Karpas-422 (cell line): ENCODE results near the gene LLGL1. TPM values are rescaled to one million over a fixed set of nuclear protein-coding genes. Genes with fewer than 3 reads are reported as not detected.

ENCODE experiments used
- DNase-seq: peaks from one replicate; pipeline ENCODE4 v3.0.0-alpha.2; 2015
- H2AFZ ChIP-seq: fragments of 200-600 bp; sonication (generic); 2 replicates; pipeline ENCODE4 v1.6.1; 2014; ENCODE audit warnings: antibody characterized with exemption, low read length, mixed read lengths
- H3K27ac ChIP-seq: fragments of 200-600 bp; sonication (generic); 2 replicates; pipeline ENCODE4 v1.5.1; 2014; ENCODE audit warnings: mild to moderate bottlenecking, low read length, moderate library complexity
- H3K27me3 ChIP-seq: fragments of 200-600 bp; sonication (generic); 2 replicates; pipeline ENCODE4 v1.6.1; 2014; ENCODE audit warnings: low read length, mixed read lengths
- H3K36me3 ChIP-seq: fragments of 200-600 bp; sonication (generic); 2 replicates; pipeline ENCODE4 v1.6.1; 2014; ENCODE audit warnings: low read length, mixed read lengths; ENCODE audit not compliant: insufficient read depth
- H3K4me1 ChIP-seq: fragments of 200-600 bp; sonication (generic); 2 replicates; pipeline ENCODE4 v1.6.1; 2014; ENCODE audit warnings: mild to moderate bottlenecking, low read length, mixed read lengths
- H3K4me2 ChIP-seq: fragments of 200-600 bp; sonication (generic); 2 replicates; pipeline ENCODE4 v1.6.1; 2014; ENCODE audit warnings: low read length, low read depth, mild to moderate bottlenecking; ENCODE audit not compliant: poor library complexity, severe bottlenecking
- H3K4me3 ChIP-seq: fragments of 200-600 bp; sonication (generic); 2 replicates; pipeline ENCODE4 v1.5.1; 2014; ENCODE audit warnings: mild to moderate bottlenecking, antibody characterized with exemption, low read length, mixed read lengths
- H3K79me2 ChIP-seq: fragments of 200-600 bp; sonication (generic); 2 replicates; pipeline ENCODE4 v1.6.1; 2014; ENCODE audit warnings: mild to moderate bottlenecking, low read length, mixed read lengths
- H3K9ac ChIP-seq: fragments of 200-600 bp; sonication (generic); 2 replicates; pipeline ENCODE4 v1.6.0; 2014; ENCODE audit warnings: low read length
- H3K9me2 ChIP-seq: fragments of 200-600 bp; sonication (generic), shearing (Covaris generic); replicated peaks from 2 replicates; pipeline ENCODE4 v1.6.0; 2014; ENCODE audit warnings: mild to moderate bottlenecking, low read length, moderate library complexity; ENCODE audit not compliant: insufficient read depth
- H3K9me3 ChIP-seq: fragments of 300-700, 200-600 bp; sonication (generic); 2 replicates; pipeline ENCODE4 v1.6.1; 2014; ENCODE audit warnings: low read length, mixed read lengths
- H4K20me1 ChIP-seq: fragments of 200-600 bp; sonication (generic); 2 replicates; pipeline ENCODE4 v1.6.1; 2014; ENCODE audit warnings: mild to moderate bottlenecking, antibody characterized with exemption, low read length, low read depth; ENCODE audit not compliant: insufficient read depth
- total RNA-seq: library from RNA; depleted of rRNA; stranded (reverse); fragments of >200 nt; shearing (Covaris generic); gene quantifications from 2 replicates; pipeline ENCODE4 v1.2.3, GENCODE V29; 2014; ENCODE audit warnings: low replicate concordance

LLGL1 gene
- total RNA-seq, 1 experiment from 2014 or later, result 12.1 TPM

GRCh38 chr17:18228176-18228682 is 2.8 kb downstream of the LLGL1 start:
- Histone ChIP-seq H3K27ac (no peak overlapping the region), H3K27me3 (no peaks in the 10 kb centered on the region), H2AFZ (no peak overlapping the region), H3K4me3 (no peak overlapping the region), H3K36me3 (no peaks in the 10 kb centered on the region), H3K9me2 (no peaks in the 10 kb centered on the region), H3K9ac (no peak overlapping the region), H3K79me2 (peaks cover 4% of the 10 kb centered on the region; the same call in 1 of the 2 replicates), H4K20me1 (peaks cover 7% of the 10 kb centered on the region; the same call in 1 of the 2 replicates), H3K4me2 (no peak overlapping the region), H3K4me1 (peaks cover 13% of the 10 kb centered on the region), H3K9me3 (no peaks in the 10 kb centered on the region)
- no peak for DNase-seq

GRCh38 chr17:18229254-18229653 is 3.8 kb downstream of the LLGL1 start:
- DNase-seq, result no peak
- peaks cover 4% of the 10 kb centered on the region; the same call in 1 of the 2 replicates for H3K79me2 ChIP-seq
- no peaks in the 10 kb centered on the region for H3K9me3 ChIP-seq
- no peak overlapping the region for H3K9ac ChIP-seq
- H3K4me3 ChIP-seq, result no peak overlapping the region
- H3K9me2 ChIP-seq, result no peaks in the 10 kb centered on the region
- no peak overlapping the region for H2AFZ ChIP-seq
- H3K27me3 ChIP-seq, result no peaks in the 10 kb centered on the region
- H4K20me1 ChIP-seq, result peaks cover 7% of the 10 kb centered on the region; the same call in 1 of the 2 replicates
- peaks cover 13% of the 10 kb centered on the region for H3K4me1 ChIP-seq
- H3K36me3 ChIP-seq, result no peaks in the 10 kb centered on the region
- no peak overlapping the region for H3K27ac ChIP-seq
- H3K4me2 ChIP-seq, result no peak overlapping the region

- Histone ChIP-seq H3K4me1 (peaks cover 11% of the 10 kb centered on the region), H3K79me2 (peaks cover 4% of the 10 kb centered on the region; the same call in 1 of the 2 replicates), H3K9me2 (no peaks in the 10 kb centered on the region), H4K20me1 (peaks cover 7% of the 10 kb centered on the region; the same call in 1 of the 2 replicates), H2AFZ (no peak overlapping the region), H3K4me2 (no peak overlapping the region), H3K9me3 (no peaks in the 10 kb centered on the region), H3K4me3 (no peak overlapping the region), H3K9ac (no peak overlapping the region), H3K27ac (no peak overlapping the region), H3K36me3 (no peaks in the 10 kb centered on the region), H3K27me3 (no peaks in the 10 kb centered on the region)
- no peak for DNase-seq
Measured at GRCh38 chr17:18229771-18230170, 4.3 kb downstream of the LLGL1 start.

GRCh38 chr17:18230288-18231141 is 5.1 kb downstream of the LLGL1 start:
- Histone ChIP-seq H3K9ac (no peak overlapping the region), H3K79me2 (peaks cover 4% of the 10 kb centered on the region; the same call in 1 of the 2 replicates), H3K9me3 (no peaks in the 10 kb centered on the region), H2AFZ (no peak overlapping the region), H3K36me3 (no peaks in the 10 kb centered on the region), H3K4me1 (peaks cover 8% of the 10 kb centered on the region), H3K27ac (no peak overlapping the region), H4K20me1 (peaks cover 7% of the 10 kb centered on the region; the same call in 1 of the 2 replicates), H3K4me2 (no peak overlapping the region), H3K27me3 (no peaks in the 10 kb centered on the region), H3K9me2 (no peaks in the 10 kb centered on the region), H3K4me3 (no peak overlapping the region)
- no peak for DNase-seq

- Histone ChIP-seq H4K20me1 (peaks cover 7% of the 10 kb centered on the region; the same call in 1 of the 2 replicates), H3K27ac (no peak overlapping the region), H3K79me2 (peaks cover under 1% of the 10 kb centered on the region; the same call in 1 of the 2 replicates), H3K4me3 (no peak overlapping the region), H3K4me2 (no peak overlapping the region), H3K9me2 (no peaks in the 10 kb centered on the region), H3K36me3 (no peaks in the 10 kb centered on the region), H2AFZ (no peak overlapping the region), H3K4me1 (peaks cover 6% of the 10 kb centered on the region), H3K27me3 (no peaks in the 10 kb centered on the region), H3K9me3 (no peaks in the 10 kb centered on the region), H3K9ac (no peak overlapping the region)
- DNase-seq, result no peak
Measured at GRCh38 chr17:18231164-18231563, 5.7 kb downstream of the LLGL1 start.

GRCh38 chr17:18233803-18234518 is 8.5 kb downstream of the LLGL1 start:
- Histone ChIP-seq H3K4me2 (no peak overlapping the region), H3K27me3 (no peaks in the 10 kb centered on the region), H3K9me2 (no peaks in the 10 kb centered on the region), H3K4me3 (no peak overlapping the region), H2AFZ (no peak overlapping the region), H3K9ac (no peak overlapping the region), H3K27ac (no peak overlapping the region), H4K20me1 (no peaks in the 10 kb centered on the region), H3K9me3 (no peaks in the 10 kb centered on the region), H3K79me2 (no peaks in the 10 kb centered on the region), H3K36me3 (no peaks in the 10 kb centered on the region), H3K4me1 (no peaks in the 10 kb centered on the region)
- no peak for DNase-seq

- Histone ChIP-seq H3K27me3 (no peaks in the 10 kb centered on the region), H3K36me3 (no peaks in the 10 kb centered on the region)
Measured at GRCh38 chr17:18234853-18235380, 9.5 kb downstream of the LLGL1 start.

More at GRCh38 chr17:18234853-18235380, 9.5 kb downstream of the LLGL1 start:
- Histone ChIP-seq H4K20me1 (no peaks in the 10 kb centered on the region), H3K4me1 (no peaks in the 10 kb centered on the region), H3K4me3 (no peak overlapping the region), H3K9me2 (no peaks in the 10 kb centered on the region), H2AFZ (no peak overlapping the region), H3K9ac (no peak overlapping the region), H3K9me3 (no peaks in the 10 kb centered on the region), H3K79me2 (no peaks in the 10 kb centered on the region), H3K27ac (no peak overlapping the region), H3K4me2 (no peak overlapping the region)
- DNase-seq, result no peak
